Trophoblast cell (in vitro differentiated cells and primary cell): ENCODE results near the gene SPINT2.
A peak's percentile ranks its signal among the peaks of the same experiment; 100 is the strongest.

Experiments
- DNase-seq, 2 donors: peaks; one replicate each; pipeline ENCODE4 v3.0.0-alpha.2; 2016
- H2AFZ ChIP-seq: 2 replicates; pipeline ENCODE4 v1.6.1; 2013; ENCODE audit warnings: low read length, moderate library complexity, mild to moderate bottlenecking; ENCODE audit not compliant: insufficient read depth, poor library complexity
- H2AK5ac ChIP-seq: 2 replicates; pipeline ENCODE4 v1.6.1; 2013; ENCODE audit warnings: mild to moderate bottlenecking, low read length
- H2BK120ac ChIP-seq: 2 replicates; pipeline ENCODE4 v1.6.1; 2013; ENCODE audit warnings: low read length, mild to moderate bottlenecking, moderate library complexity; ENCODE audit not compliant: insufficient read depth, poor library complexity
- H2BK12ac ChIP-seq: 2 replicates; pipeline ENCODE4 v1.6.1; 2013; ENCODE audit warnings: mild to moderate bottlenecking, low read length, moderate library complexity
- H2BK5ac ChIP-seq: 2 replicates; pipeline ENCODE4 v1.6.1; 2013; ENCODE audit warnings: low read length, low read depth, moderate library complexity, mild to moderate bottlenecking; ENCODE audit not compliant: poor library complexity
- H3K14ac ChIP-seq: 2 replicates; pipeline ENCODE4 v1.6.1; 2013; ENCODE audit warnings: mild to moderate bottlenecking, low read length
- H3K18ac ChIP-seq: 2 replicates; pipeline ENCODE4 v1.6.1; 2013; ENCODE audit warnings: mild to moderate bottlenecking, low read length
- H3K23ac ChIP-seq: 2 replicates; pipeline ENCODE4 v1.6.1; 2013; ENCODE audit warnings: low read length
- H3K27ac ChIP-seq: 2 replicates; pipeline ENCODE4 v1.5.1; 2013; ENCODE audit warnings: low read depth, mild to moderate bottlenecking, inconsistent platforms, low read length, moderate library complexity
- H3K27me3 ChIP-seq: 2 replicates; pipeline ENCODE4 v1.6.1; 2013; ENCODE audit warnings: inconsistent platforms, mild to moderate bottlenecking, low read length, moderate library complexity; ENCODE audit not compliant: insufficient read depth
- H3K36me3 ChIP-seq, 2 experiments: 1 replicate in 1 of 2; 2 replicates in 1 of 2; pipeline ENCODE4 v1.6.1; 2013; ENCODE audit warnings: low read length in 2 of 2, mild to moderate bottlenecking in 2 of 2, moderate library complexity in 1 of 2; ENCODE audit not compliant: insufficient read depth in 2 of 2, control insufficient read depth in 1 of 2
- H3K4ac ChIP-seq: 2 replicates; pipeline ENCODE4 v1.6.1; 2013; ENCODE audit warnings: low read depth, mild to moderate bottlenecking, low read length, moderate library complexity
- H3K4me1 ChIP-seq, 2 experiments: 1 replicate in 1 of 2; 2 replicates in 1 of 2; pipeline ENCODE4 v1.6.1; 2013; ENCODE audit warnings: low read length in 2 of 2, mild to moderate bottlenecking in 2 of 2, moderate library complexity in 1 of 2; ENCODE audit not compliant: insufficient read depth in 2 of 2, control insufficient read depth in 1 of 2
- H3K4me2 ChIP-seq: 2 replicates; pipeline ENCODE4 v1.6.1; 2013; ENCODE audit warnings: inconsistent platforms, mild to moderate bottlenecking, low read length, moderate library complexity
- H3K4me3 ChIP-seq: 2 replicates; pipeline ENCODE4 v1.5.1; 2013; ENCODE audit warnings: mild to moderate bottlenecking, low read depth, low read length, inconsistent platforms
- H3K79me1 ChIP-seq: one replicate; pipeline ENCODE4 v1.6.1; 2013; ENCODE audit warnings: low read length
- H3K79me2 ChIP-seq: 2 replicates; pipeline ENCODE4 v1.6.1; 2013; ENCODE audit warnings: low read length, mild to moderate bottlenecking; ENCODE audit not compliant: control insufficient read depth, insufficient read depth, poor library complexity
- H3K9ac ChIP-seq: 2 replicates; pipeline ENCODE4 v1.6.1; 2013; ENCODE audit warnings: mild to moderate bottlenecking, low read length
- H3K9me3 ChIP-seq: 2 replicates; pipeline ENCODE4 v1.6.1; 2013; ENCODE audit warnings: low read depth, mild to moderate bottlenecking, control low read depth, inconsistent platforms, low read length; ENCODE audit not compliant: insufficient read depth
- H4K12ac ChIP-seq: 2 replicates; pipeline ENCODE4 v1.6.1; 2013; ENCODE audit warnings: low read depth, mild to moderate bottlenecking, low read length, moderate library complexity
- H4K8ac ChIP-seq: 2 replicates; pipeline ENCODE4 v1.6.1; 2013; ENCODE audit warnings: low read depth, mild to moderate bottlenecking, low read length, moderate library complexity
- H4K91ac ChIP-seq: one replicate; pipeline ENCODE4 v1.6.1; 2013; ENCODE audit warnings: low read depth, mild to moderate bottlenecking, low read length, moderate library complexity
- WGBS: extraction: QIAGEN DNeasy Blood & Tissue Kit; methylation state at CpG from one replicate; pipeline ENCODE4 v1.1.7; 2013; ENCODE audit warnings: missing lambda C conversion rate; ENCODE audit not compliant: insufficient read length, insufficient coverage; ENCODE audit errors: extremely low coverage; 5-methylcytosine and 5-hydroxymethylcytosine counted together

SPINT2 gene

GRCh38 chr19:38266981-38267597, 2.7 kb downstream of the SPINT2 start:
- no CpG with 5 or more reads among the region's 12 CpGs for WGBS
- peak overlapping the region; percentile 66 for H3K4ac ChIP-seq
- peak overlapping the region; percentile 38 for H2BK5ac ChIP-seq
- no peaks in the 10 kb centered on the region for H3K9me3 ChIP-seq
- peak overlapping the region; percentile 46 for H3K14ac ChIP-seq
- H4K8ac ChIP-seq: no peak overlapping the region
- H3K18ac ChIP-seq: peak overlapping the region; percentile 46
- no peaks in the 10 kb centered on the region for H3K36me3 ChIP-seq
- no peak overlapping the region for H2BK12ac ChIP-seq
- peak overlapping the region; percentile 32 for H3K4me2 ChIP-seq
- H2AFZ ChIP-seq: no peak overlapping the region
- H3K79me1 ChIP-seq: peaks cover 29% of the 10 kb centered on the region
- peak overlapping the region; percentile 37 for H2AK5ac ChIP-seq
- no peak for DNase-seq
- H4K91ac ChIP-seq: peak overlapping the region; percentile 2
- no peak overlapping the region for H3K23ac ChIP-seq
- peak overlapping the region; percentile 12 for H2BK120ac ChIP-seq
- no peak overlapping the region for H3K9ac ChIP-seq
- no peak overlapping the region for H3K4me3 ChIP-seq
- peaks cover 33 to 47% of the 10 kb centered on the region in 2 experiments for H3K4me1 ChIP-seq
- H3K27me3 ChIP-seq: no peaks in the 10 kb centered on the region
- H3K27ac ChIP-seq: peak overlapping the region; percentile 90
- peaks cover 32% of the 10 kb centered on the region for H3K79me2 ChIP-seq
- H4K12ac ChIP-seq: peak overlapping the region; percentile 22

- H3K79me2 ChIP-seq: peaks cover 32% of the 10 kb centered on the region
- H2AK5ac ChIP-seq: peak overlapping the region; percentile 50
- no CpG with 5 or more reads among the region's 12 CpGs for WGBS
- H3K4me1 ChIP-seq: peaks cover 33 to 47% of the 10 kb centered on the region in 2 experiments
- H2BK120ac ChIP-seq: no peak overlapping the region
- peak in 1 of 2 donors; percentile 17 for DNase-seq
- no peak overlapping the region for H2AFZ ChIP-seq
- no peak overlapping the region for H2BK12ac ChIP-seq
- no peaks in the 10 kb centered on the region for H3K27me3 ChIP-seq
- peak overlapping the region; percentile 32 for H3K4me2 ChIP-seq
- no peak overlapping the region for H3K9ac ChIP-seq
- H2BK5ac ChIP-seq: peak overlapping the region; percentile 28
- H4K91ac ChIP-seq: peak overlapping the region; percentile 2
- H3K4me3 ChIP-seq: no peak overlapping the region
- peak overlapping the region; percentile 46 for H3K18ac ChIP-seq
- H3K9me3 ChIP-seq: no peaks in the 10 kb centered on the region
- no peak overlapping the region for H3K23ac ChIP-seq
- no peak overlapping the region for H4K8ac ChIP-seq
- H3K36me3 ChIP-seq: no peaks in the 10 kb centered on the region
- H3K79me1 ChIP-seq: peaks cover 27% of the 10 kb centered on the region
- H3K4ac ChIP-seq: peak overlapping the region; percentile 66
- H4K12ac ChIP-seq: no peak overlapping the region
- H3K27ac ChIP-seq: peak overlapping the region; percentile 90
- H3K14ac ChIP-seq: peak overlapping the region; percentile 16
Observed at GRCh38 chr19:38267761-38268483, 3.5 kb downstream of the SPINT2 start.

- Histone ChIP-seq H2AFZ (no peak overlapping the region), H2BK12ac (no peak overlapping the region), H2AK5ac (no peak overlapping the region), H3K18ac (no peak overlapping the region), H3K4me3 (no peak overlapping the region), H4K12ac (no peak overlapping the region), H4K8ac (no peak overlapping the region), H3K9ac (no peak overlapping the region), H4K91ac (no peak overlapping the region), H3K4ac (peak overlapping the region; percentile 65), H2BK120ac (no peak overlapping the region), H3K4me2 (peak overlapping the region; percentile 22), H3K14ac (no peak overlapping the region), H3K36me3 (no peaks in the 10 kb centered on the region), H3K27ac (no peak overlapping the region), H3K23ac (no peak overlapping the region), H2BK5ac (no peak overlapping the region), H3K9me3 (no peaks in the 10 kb centered on the region), H3K27me3 (no peaks in the 10 kb centered on the region), H3K79me2 (peaks cover 32% of the 10 kb centered on the region), H3K4me1 (peaks cover 36 to 51% of the 10 kb centered on the region in 2 experiments), H3K79me1 (peaks cover 27% of the 10 kb centered on the region)
- DNase-seq: no peak
- WGBS: no CpG with 5 or more reads among the region's 8 CpGs
Observed at GRCh38 chr19:38268539-38268938, 4.2 kb downstream of the SPINT2 start.

- no peak overlapping the region for H3K23ac ChIP-seq
- H3K4me1 ChIP-seq: peaks cover 37 to 51% of the 10 kb centered on the region in 2 experiments
- H3K79me2 ChIP-seq: peaks cover 29% of the 10 kb centered on the region
- H3K27ac ChIP-seq: no peak overlapping the region
- H3K9me3 ChIP-seq: no peaks in the 10 kb centered on the region
- peaks cover 18% of the 10 kb centered on the region for H3K79me1 ChIP-seq
- H3K36me3 ChIP-seq: peaks cover 0 to 2% of the 10 kb centered on the region in 2 experiments
- no CpG with 5 or more reads among the region's 5 CpGs for WGBS
- peak overlapping the region; percentile 2 for H3K4ac ChIP-seq
- no peak overlapping the region for H3K4me3 ChIP-seq
- H3K27me3 ChIP-seq: no peaks in the 10 kb centered on the region
- no peak overlapping the region for H4K8ac ChIP-seq
- H2BK5ac ChIP-seq: no peak overlapping the region
- no peak overlapping the region for H2AK5ac ChIP-seq
- no peak overlapping the region for H3K9ac ChIP-seq
- H3K4me2 ChIP-seq: peak overlapping the region; percentile 4
- no peak overlapping the region for H4K12ac ChIP-seq
- H4K91ac ChIP-seq: no peak overlapping the region
- no peak overlapping the region for H3K14ac ChIP-seq
- H2AFZ ChIP-seq: no peak overlapping the region
- DNase-seq: no peak
- H2BK12ac ChIP-seq: no peak overlapping the region
- H2BK120ac ChIP-seq: no peak overlapping the region
- no peak overlapping the region for H3K18ac ChIP-seq
Observed at GRCh38 chr19:38270587-38271167, 6.3 kb downstream of the SPINT2 start.
